HG03565 (cell line): ENCODE data around the gene ELMOD1.

Source experiments
- ATAC-seq: cut with Tn5 transposase; IDR thresholded peaks from one replicate; pipeline ENCODE4 v1.9.1; 2021; ENCODE audit warnings: mild to moderate bottlenecking, moderate library complexity; ENCODE audit not compliant: unreplicated experiment

ELMOD1 gene

DNA sequence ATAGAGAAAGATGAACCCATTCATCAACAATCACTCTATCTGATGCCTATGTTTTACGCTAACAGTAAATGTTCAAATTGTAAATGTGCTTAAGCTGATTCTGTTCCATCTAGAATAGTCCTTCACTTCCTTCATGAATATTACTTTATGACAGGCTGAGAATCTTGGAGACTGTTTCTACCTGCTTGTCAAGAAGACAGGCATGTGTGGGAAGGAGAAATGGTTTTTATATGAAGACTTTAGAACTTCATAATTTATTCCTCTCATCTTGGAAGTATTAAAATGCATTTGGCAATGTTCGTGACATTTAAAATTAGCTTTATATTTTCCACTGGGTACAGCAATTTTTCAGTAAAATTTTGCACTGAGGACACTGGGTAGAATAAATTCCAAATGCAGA is 41.0 kb downstream of the ELMOD1 start:
- no peak for ATAC-seq

DNA sequence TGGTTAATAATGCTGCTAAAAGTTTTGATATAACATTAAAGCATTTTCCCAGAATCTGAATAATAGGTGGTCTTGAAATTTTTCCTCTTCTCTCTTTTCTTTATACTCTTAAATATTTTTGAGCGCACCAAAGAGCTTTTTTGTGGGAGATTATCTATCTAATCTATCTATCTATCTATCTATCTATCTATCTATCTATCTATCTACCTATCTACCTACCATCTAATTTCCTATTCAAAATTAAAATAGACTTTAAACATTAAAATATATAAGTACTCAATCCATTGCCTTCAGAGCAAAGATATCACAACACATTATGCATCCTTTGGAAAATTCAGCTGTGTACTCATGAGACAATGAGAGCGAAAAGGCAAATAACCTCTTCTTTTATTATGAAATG is 55.8 kb downstream of the ELMOD1 start:
- ATAC-seq, result no peak

DNA sequence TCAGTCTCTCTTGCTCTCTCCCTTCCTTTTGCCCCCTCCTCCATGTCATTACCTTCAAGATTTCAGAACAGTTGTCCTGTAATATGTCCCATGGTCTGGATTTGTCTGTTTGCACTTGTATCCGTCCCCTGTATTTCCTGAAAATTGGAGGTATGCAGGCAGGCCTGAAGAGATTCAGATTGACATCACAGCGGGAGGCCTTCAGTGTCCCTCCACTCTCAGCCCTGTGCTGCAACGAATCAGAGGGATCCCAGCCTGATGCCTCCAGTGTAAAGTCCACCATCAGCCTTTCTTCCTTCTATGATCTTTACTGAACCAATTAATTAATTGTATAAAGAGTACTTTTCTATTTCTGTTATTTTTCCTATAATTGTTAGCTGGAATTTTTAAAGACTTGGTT is 57.3 kb downstream of the ELMOD1 start:
- no peak for ATAC-seq

DNA sequence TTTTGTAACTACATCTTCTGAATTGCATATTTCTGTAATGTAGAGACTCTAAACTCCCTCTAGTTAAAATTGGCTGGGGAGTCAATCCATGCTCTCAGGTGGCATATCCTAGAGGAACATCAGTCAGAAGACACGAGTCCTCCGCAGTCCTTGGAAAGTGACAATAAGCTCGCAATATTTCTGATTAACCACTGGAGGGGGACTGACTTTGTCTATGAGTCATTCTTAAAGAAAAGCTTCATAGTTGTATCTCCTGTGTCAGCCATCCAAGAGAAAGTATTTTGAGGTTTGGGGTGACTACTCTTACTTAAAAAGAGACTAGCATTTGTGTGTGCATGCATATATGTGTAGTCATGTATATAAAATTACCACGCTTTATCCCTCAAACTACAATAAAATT is 60.7 kb downstream of the ELMOD1 start:
- ATAC-seq, result no peak

DNA sequence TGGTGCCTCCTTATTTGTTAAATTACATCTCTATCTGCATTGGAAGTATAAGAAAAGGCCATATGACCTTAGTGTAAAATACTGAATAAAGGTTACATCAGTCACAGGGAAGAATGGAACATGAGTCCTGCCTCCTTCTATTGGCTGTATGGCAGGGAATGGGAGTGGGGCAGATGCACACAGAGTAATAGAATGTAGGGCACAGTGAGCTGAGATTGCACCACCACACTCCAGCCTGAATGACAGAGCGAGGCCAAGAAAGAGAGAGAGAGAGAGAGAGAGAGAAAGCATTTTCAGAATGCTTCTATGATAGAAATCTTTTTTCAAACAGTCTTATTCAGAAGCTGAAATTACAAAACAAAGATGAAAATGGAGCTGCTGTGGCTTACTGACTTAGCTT is 62.1 kb downstream of the ELMOD1 start:
- ATAC-seq, result no peak

DNA sequence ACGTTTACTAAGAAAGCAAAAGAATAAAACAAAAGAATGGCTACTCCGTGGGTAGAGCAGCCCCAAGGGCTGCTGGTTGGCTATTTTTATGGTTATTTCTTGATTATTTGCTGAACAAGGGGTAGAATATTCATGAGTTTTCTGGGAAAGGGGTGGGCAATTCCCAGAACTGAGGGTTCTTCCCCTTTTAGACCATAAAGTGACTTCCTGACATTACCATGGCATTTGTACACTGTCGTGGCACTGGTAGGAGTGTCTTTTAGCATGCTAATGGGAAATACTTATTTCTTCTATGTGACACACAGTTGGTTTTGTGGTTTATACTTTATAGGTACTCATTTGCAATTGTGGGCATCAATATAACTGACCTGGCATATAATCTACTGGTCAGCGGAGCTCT is 64.7 kb downstream of the ELMOD1 start:
- ATAC-seq, result no peak

DNA sequence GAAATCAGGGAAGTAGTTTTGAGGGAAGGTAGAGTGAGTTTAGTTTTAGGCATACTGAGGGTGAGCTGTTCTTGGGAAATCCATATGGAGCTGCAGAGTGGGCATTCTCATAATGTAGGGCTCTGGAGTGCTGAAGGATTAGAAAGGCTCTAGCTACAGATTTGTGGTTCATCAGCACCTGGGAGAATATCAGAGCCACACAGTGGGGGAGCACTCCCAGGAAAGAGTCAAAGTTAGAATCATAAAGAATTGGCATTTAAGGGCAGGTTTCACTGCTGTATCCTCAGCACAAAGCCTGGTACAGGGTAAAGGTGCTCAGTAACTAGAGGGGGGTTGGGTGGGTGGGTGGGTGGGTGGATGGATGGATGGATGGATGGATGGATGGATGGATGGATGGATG is 68.4 kb downstream of the ELMOD1 start:
- ATAC-seq, result no peak

DNA sequence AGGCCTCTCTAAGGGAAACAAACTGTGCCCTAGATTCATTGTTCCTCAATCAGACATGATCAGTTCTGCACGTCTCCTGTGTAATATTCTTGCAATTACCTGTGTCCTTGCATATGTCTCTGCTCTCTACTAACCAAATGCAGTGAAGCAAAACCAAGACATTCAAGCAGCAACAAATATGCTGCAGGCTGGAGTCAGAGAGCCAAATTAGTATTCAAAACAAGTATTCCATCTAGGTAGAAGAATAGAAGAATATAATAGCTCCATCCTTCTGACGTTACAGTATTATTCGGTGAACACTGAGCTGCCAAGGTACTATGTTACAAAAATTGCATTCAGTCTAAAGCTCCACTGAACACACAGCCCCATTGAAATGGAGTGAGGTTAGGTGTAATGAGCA is 69.1 kb downstream of the ELMOD1 start:
- ATAC-seq, result no peak

DNA sequence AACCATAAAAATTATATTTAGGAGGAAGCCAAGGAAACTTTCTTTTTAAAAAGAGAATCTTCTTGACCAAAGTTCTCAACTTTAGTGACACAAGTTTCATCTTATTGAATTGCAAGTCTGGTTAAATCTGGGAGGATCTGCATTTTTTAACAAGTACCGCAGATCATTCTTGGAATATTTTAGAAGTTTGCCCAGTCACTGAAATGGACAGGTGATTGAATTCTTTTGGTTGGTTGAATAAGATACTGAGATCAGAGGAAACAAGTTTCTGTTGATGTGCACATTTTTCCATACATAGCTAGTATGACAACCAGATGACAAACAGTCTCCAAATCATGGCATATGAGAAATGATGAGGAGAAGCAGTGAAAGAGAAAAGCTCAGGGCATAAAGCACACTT is 70.7 kb downstream of the ELMOD1 start:
- ATAC-seq, result no peak

DNA sequence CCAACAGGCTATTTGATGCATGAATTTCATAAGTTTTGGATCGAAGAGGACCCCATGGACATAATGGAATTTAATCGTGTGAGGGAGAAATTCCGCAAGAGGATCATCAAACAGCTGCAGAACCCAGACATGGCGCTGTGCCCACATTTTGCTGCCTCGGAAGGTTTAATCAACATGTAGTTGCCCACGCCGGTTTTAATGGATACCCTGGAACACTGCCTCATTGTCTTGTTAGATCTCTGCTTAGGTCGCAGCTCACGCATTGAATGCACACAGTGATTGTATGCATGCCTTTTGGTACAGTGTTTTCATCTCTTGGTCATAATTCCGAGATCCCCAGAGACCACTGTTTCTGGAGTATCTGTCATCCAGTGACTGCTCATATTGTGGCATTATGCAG is 74.1 kb downstream of the ELMOD1 start:
- ATAC-seq, result no peak

DNA sequence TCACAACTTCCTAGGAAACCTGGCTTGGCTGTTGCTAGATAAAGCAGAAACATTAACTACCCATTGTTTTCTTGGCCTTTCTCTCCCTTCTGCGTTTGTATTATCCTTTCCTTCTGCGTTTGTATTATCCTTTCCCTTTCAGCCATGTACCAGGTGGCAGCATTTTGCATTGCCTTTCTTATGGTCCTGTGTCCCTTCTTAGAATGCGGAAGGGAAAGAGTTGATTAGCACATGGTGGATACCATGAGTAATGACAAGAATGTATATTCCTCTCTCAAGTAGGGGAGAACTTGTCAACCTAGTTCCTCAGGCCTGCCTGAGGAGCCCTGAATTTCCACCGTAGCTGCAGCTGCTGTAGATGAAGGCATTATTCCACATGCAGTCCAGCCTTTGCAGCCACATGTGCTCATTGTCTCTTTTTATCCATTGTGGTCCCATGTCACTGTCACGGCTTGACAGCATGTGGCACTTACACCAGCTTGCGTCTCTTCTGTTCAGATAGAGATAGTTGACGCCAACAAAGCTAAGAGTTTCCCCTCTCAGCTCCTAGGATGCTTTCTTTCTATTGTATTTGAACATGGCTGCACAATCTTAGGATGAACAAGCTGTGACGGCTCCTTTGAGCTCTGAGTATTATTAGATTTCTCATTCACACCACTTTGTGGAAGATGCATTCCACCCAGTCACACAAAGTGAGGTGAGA is 76.1 kb downstream of the ELMOD1 start:
- no peak for ATAC-seq

DNA sequence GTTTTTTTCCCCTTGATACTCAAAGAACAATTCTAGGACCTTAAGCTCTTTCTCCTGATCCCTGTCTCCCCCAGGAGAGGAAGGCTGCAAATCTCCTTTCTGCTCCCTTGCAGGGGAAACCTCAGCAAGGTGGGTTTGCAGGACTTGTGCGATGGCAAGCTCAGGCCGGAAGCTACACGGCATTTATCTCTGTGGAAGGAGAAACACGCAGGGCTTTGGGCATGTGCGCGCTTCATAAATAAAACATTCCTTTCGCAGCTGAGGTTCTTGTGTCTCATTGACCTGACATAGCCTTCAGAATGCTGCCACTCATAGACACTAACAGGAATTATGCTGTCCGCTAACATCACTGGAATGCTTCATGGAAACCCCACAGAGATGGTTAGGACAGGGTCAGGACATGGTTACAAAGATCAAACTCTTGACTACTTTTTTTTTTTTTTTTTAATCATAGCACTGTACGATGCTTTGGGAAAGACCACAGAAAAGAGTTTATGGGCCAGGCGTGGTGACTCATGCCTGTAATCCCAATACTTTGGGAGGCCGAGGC is 78.3 kb downstream of the ELMOD1 start:
- ATAC-seq, result no peak

DNA sequence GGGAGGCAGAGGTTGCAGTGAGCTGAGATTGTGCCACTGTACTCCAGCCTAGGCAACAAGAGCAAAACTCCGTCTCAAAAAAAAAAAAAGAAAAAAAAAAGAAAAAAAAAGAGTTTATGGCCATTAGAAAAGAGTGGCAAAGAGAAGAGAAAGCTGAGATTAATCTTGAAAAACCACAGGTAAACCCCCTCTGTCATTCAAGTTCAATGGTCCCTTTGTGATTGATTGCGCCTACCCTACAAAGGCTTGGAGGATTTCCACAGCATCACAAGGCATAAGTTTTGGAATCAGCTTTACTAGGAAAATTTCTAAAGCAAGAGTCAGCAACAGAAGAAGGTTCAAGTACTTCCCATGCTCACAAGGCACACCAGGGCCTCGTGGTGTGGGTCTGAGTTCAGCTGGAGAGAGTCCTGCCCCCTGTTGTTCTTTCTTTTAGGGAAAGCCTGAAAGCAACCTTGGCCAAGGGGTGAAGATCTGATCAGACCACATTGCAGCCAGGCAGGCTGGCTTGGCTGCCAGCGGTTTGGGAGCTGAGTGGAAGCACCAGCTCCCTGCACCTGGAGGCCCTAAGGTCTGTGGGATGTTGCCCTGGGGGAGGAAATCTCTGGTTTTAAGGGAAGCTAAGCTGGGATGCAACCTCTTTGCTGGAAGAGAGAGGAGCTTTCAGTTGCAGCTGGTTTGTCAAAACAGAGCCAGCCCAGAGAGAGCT is 79.1 kb downstream of the ELMOD1 start:
- ATAC-seq, result no peak

DNA sequence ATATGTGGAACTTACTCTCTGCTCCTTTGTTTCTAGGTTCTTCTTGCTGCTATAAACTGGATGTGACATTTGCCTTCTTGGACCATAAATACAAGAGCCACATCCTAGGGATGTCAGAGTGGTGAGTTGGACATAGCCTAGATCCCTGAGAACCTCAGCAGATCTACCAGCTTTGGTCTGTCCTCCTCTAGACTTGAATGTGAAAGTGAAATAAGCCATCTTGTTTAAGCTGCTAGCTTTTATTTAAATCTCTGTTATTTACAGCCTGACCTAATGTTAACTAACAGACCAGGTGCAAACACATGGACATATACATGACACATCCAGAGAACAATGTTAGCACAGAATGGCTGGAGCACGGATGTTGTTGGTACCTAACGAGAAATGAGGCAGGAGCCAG is 85.0 kb downstream of the ELMOD1 start:
- ATAC-seq, result no peak

DNA sequence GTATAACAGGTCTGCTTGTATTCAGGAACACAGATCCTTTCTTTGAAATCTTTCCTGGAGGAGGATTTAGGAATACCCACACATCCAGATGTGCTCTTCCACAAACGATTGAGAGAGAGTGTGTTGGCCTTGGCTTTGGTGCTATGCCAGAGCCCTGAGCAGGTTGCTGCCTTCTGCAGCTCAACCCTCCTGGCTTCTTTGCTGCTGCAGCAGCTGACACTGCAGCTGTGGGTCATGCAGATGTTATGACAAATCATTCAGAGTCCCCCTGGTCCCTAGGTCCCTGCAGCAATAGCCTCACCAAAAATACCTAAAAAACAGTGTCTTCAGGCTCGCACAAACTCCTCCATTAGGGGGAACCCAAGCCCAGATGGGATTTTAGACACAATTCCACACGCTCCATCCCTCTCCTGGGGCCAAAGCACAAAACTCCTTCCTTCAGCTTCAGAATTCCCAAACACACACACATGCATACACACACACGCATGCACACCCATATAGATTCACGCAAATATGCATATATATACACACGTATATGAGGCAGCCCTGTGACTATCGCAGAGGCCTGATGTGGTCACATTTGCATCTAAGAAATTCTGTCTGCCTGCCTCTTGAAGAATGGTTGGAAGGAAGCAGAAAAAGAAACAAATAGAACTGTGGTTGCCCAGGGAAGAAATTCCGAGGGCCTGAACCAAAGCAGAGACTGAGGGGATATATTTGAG is 85.5 kb downstream of the ELMOD1 start:
- ATAC-seq, result no peak

DNA sequence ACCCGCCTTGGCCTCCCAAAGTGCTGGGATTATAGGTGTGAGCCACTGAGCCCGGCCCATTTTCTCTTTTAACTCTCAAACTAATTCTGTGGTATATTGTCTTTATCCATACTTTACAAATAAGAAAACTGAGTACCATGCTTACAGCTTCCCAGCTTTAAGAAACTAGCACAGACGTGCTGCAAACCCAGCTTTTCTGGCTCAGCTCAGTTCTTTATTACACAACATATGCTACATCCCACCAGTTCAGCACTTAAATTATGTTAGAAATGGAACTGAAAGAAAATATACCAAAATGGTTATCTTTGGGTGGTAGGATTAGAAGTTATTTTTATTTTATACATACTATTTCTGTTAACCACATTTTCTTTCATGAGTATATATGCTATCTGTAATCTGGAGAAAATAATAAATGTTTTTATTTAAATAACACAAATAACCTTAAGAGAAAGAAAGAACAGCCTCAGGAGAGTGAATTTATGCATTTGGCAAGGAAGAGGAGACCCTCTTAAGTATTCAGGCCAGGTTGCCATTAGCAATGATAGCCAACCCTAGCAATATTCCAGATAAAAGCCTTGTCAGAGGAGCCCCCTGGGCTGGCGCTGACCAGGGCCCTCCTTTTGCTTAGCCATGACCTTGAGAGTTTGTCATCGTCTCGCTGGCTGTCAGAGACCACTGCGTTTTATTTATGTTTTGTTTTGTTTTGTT is 87.1 kb downstream of the ELMOD1 start:
- no peak for ATAC-seq

DNA sequence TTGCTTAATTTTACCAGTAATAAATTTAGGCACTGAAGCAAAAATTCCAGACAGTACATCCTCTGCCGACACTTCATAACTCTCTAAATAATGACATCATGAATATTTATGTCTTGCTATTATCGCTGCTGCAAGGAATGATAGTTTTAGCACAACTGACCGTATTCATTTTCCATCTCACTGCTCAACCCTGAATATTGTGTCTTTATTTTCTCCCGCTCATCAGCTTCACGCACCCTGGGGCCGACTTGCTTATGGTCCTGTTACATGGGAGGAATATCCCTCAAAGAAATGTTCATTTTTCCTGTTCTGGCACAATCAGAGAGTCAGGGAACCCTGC is 87.7 kb downstream of the ELMOD1 start:
- no peak for ATAC-seq

DNA sequence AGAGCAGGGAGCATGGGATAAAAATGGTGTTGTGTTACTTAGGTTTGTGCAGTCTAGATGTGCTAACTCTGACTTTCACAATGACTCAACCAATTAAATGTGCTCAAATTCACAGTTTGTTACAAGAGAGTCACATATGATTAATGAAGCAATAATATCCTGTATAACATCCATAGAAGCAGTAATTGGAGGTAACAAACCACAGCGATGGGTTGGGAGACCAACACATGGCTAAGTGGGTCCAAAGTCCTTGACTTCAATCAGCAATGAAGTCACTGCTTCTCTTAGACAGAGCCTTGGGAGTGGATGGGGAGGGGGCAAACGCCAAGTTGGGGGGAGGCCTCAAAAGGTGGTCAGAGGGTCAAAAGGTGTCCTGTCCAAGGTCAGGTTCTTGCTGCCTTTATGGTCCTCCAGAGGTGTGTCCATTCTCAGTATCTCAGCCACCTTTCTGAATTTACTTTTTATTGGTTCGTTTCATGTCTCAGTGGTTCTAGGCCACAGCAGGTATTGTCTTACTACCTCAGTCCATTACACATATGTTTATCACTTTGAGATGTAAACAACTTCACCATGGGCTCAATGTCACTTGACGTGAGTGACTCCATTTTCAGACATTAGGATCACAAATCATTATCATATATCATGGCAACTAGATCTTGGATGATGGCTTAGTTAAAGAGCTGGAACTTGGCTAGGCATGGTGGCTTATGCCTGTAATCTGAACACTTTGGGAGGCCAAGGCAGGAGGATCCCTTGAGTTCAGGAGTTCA is 88.5 kb downstream of the ELMOD1 start:
- no peak for ATAC-seq

DNA sequence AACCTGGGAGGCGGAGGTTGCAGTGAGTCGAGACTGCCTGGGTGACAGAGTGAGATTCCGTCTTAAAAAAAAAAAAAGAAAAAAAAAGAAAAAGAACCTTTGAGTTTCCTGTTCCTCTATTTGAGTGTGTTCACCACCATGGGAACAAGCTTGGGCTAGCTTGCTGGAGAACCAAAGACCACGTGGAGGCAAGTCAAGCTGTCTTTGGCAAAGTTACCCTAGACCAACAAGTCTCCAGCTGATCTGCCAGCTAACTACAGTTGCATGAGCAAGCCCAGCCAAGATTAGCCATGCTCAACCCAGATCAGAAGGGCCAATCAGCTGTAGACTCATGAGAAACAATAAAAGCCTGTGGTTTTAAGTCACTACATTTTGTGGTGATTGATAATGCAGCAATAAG is 91.2 kb downstream of the ELMOD1 start:
- no peak for ATAC-seq

DNA sequence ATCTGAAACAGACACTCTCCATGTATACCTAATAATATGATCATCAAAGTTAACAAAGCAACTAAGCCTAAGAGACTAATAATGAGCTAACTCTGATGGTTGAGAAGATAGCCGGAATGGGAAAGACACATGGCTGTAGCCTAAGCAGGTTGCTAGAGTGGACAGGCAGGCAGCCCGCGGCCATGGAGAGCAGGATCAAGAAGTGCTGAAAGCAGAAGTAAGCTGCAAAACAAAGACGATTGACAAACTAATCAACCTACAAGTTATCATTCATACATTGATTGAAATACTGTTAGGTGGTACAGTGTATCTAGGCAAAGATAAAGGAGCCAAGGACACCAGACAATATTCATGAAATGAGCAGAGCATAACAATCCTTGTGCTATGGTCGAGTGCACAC is 91.6 kb downstream of the ELMOD1 start:
- ATAC-seq, result no peak

DNA sequence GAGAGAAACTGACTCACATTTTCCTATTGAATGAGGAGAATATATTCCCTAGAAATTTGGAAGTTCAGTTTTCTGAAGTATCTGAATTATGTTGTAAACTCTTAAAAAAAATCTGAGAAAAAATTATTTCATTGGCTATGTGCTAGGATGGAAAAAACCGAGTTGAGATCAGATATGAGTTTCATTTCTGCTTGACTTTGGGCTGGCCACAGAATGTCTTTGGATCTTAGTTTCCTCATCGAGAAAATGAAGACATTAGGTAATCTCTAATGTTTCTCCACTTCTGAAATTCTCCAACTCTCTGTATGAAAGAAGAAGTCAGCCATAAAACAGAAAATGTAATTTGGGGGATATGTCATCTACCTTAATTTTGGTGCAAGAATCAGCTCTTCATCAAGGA is 92.1 kb downstream of the ELMOD1 start:
- no peak for ATAC-seq
